GM23338 (cell line): ENCODE data around the gene CNMD. TPM values are rescaled to one million over a fixed set of nuclear protein-coding genes. Genes with fewer than 3 reads are reported as not detected.
"Not testable (repeated sequence)": the region's sequence is repeated elsewhere in the genome, so short reads cannot be mapped to it uniquely, and the experiment has no call there.

ENCODE experiments used
- ATAC-seq: fragments of 200-7000 bp; cut with Tn5 transposase; 3 replicates; pipeline ENCODE4 v1.9.1; 2020
- DNase-seq: peaks from one replicate; pipeline ENCODE4 v3.0.0-alpha.2; 2015; ENCODE audit warnings: low spot score
- H2AFZ ChIP-seq: fragments of 200-600 bp; sonication (generic); 2 replicates; pipeline ENCODE4 v1.8.0; 2016; ENCODE audit warnings: antibody characterized with exemption, mild to moderate bottlenecking, moderate library complexity
- H3F3A ChIP-seq: fragments of 200-600 bp; sonication (generic); replicated peaks from 2 replicates; pipeline ENCODE4 v1.8.0; 2017; ENCODE audit warnings: antibody characterized with exemption, mixed run types, low read depth
- H3K27ac ChIP-seq: fragments of 200-600 bp; sonication (generic); 2 replicates; pipeline ENCODE4 v1.6.1; 2016; ENCODE audit warnings: low read depth
- H3K27me3 ChIP-seq: fragments of 200-600 bp; sonication (generic); 2 replicates; pipeline ENCODE4 v1.8.0; 2016; ENCODE audit warnings: mild to moderate bottlenecking, mixed run types, moderate library complexity; ENCODE audit not compliant: insufficient read depth
- H3K36me3 ChIP-seq: fragments of 200-600 bp; sonication (generic); 2 replicates; pipeline ENCODE4 v1.8.0; 2016; ENCODE audit warnings: mild to moderate bottlenecking; ENCODE audit not compliant: insufficient read depth
- H3K4me1 ChIP-seq: fragments of 200-600 bp; sonication (generic); 2 replicates; pipeline ENCODE4 v1.8.0; 2016; ENCODE audit warnings: mild to moderate bottlenecking, moderate library complexity; ENCODE audit not compliant: insufficient read depth
- H3K4me2 ChIP-seq: fragments of 200-600 bp; sonication (generic); 2 replicates; pipeline ENCODE4 v1.7.1; 2017; ENCODE audit warnings: mixed run types
- H3K4me3 ChIP-seq: fragments of 200-600 bp; sonication (generic); 2 replicates; pipeline ENCODE4 v1.6.1; 2016; ENCODE audit warnings: mixed run types
- H3K79me2 ChIP-seq: fragments of 200-600 bp; sonication (generic); replicated peaks from 2 replicates; pipeline ENCODE4 v1.8.0; 2017; ENCODE audit warnings: mild to moderate bottlenecking; ENCODE audit not compliant: insufficient read depth
- H3K9me2 ChIP-seq: fragments of 200-600 bp; sonication (generic); 2 replicates; pipeline ENCODE4 v1.8.0; 2017; ENCODE audit not compliant: insufficient read depth
- H4K20me1 ChIP-seq: fragments of 200-600 bp; sonication (generic); replicated peaks from 2 replicates; pipeline ENCODE4 v1.8.0; 2017; ENCODE audit warnings: mild to moderate bottlenecking; ENCODE audit not compliant: insufficient read depth
- H3K27ac Mint-ChIP-seq: 2 replicates; pipeline ENCODE4 v1.8.0; 2020; ENCODE audit warnings: inconsistent platforms, mild to moderate bottlenecking, moderate library complexity, mixed read lengths
- H3K27me3 Mint-ChIP-seq: 3 replicates; pipeline ENCODE4 v1.8.0; 2022; ENCODE audit warnings: low read depth, mild to moderate bottlenecking, moderate library complexity, mixed read lengths, inconsistent platforms; ENCODE audit not compliant: insufficient read depth, poor library complexity
- H3K36me3 Mint-ChIP-seq: 3 replicates; pipeline ENCODE4 v1.8.0; 2021; ENCODE audit warnings: low read depth, mild to moderate bottlenecking, inconsistent platforms, moderate library complexity, mixed read lengths
- H3K4me1 Mint-ChIP-seq: 3 replicates; pipeline ENCODE4 v1.8.0; 2020; ENCODE audit warnings: mild to moderate bottlenecking, inconsistent platforms, mixed read lengths
- H3K4me3 Mint-ChIP-seq: 3 replicates; pipeline ENCODE4 v1.8.0; 2021; ENCODE audit warnings: moderate library complexity, mild to moderate bottlenecking, inconsistent platforms, mixed read lengths
- H3K9me3 Mint-ChIP-seq: 3 replicates; pipeline ENCODE4 v1.8.0; 2020; ENCODE audit warnings: moderate library complexity, mild to moderate bottlenecking, inconsistent platforms, mixed read lengths
- ETS1 ChIP-seq: IDR thresholded peaks from 2 replicates; pipeline ENCODE4 v1.6.1; 2016; ENCODE audit warnings: antibody characterized with exemption
- EZH2 ChIP-seq: fragments of 200-600 bp; sonication (generic); IDR thresholded peaks from one replicate; pipeline ENCODE4 v1.8.0; 2017; ENCODE audit warnings: antibody characterized with exemption, mild to moderate bottlenecking, low read depth; ENCODE audit not compliant: unreplicated experiment
- EZH2phosphoT487 ChIP-seq: fragments of 200-600 bp; sonication (generic); IDR thresholded peaks from one replicate; pipeline ENCODE4 v1.8.1; 2018; ENCODE audit warnings: antibody characterized with exemption; ENCODE audit not compliant: unreplicated experiment
- JUNB ChIP-seq: IDR thresholded peaks from one replicate; pipeline ENCODE4 v1.6.1; 2016; ENCODE audit warnings: antibody characterized with exemption; ENCODE audit not compliant: unreplicated experiment
- NANOG ChIP-seq: IDR thresholded peaks from 2 replicates; pipeline ENCODE4 v1.6.1; 2016; ENCODE audit warnings: antibody characterized with exemption, borderline replicate concordance
- POLR2AphosphoS5 ChIP-seq: IDR thresholded peaks from 2 replicates; pipeline ENCODE4 v1.6.1; 2016; ENCODE audit warnings: antibody characterized with exemption, low read depth
- ZNF462 ChIP-seq: fragments of 250-450 bp; sonication (Bioruptor Pico); IDR thresholded peaks from 2 replicates; pipeline ENCODE4 v1.5.0; 2020; ENCODE audit warnings: mild to moderate bottlenecking, moderate library complexity
- polyA plus RNA-seq: library from polyadenylated mRNA; unstranded; fragments of >200 nt; fragmentation: Nextera tagmentation; extraction: Ambion mirVana; gene quantifications from 2 replicates; pipeline ENCODE4 v1.2.1, GENCODE V29; 2016
- total RNA-seq: library from RNA; depleted of rRNA; stranded (reverse); fragments of >200 nt; shearing (Covaris generic); gene quantifications from 2 replicates; pipeline ENCODE4 v1.2.3, GENCODE V29; 2014

CNMD gene
- total and polyA plus RNA-seq, 2 experiments from 2014 or later: 141 to 207 TPM

GRCh38 chr13:52711286-52711685 is 28.3 kb downstream of the CNMD start:
- peak; percentile 90 for ATAC-seq

GRCh38 chr13:52708266-52708665 is 31.4 kb downstream of the CNMD start:
- not testable (repeated sequence) for H3F3A ChIP-seq, DNase-seq, H3K4me3 ChIP-seq, H3K27ac Mint-ChIP-seq, H4K20me1 ChIP-seq, H3K9me3 Mint-ChIP-seq, H3K79me2 ChIP-seq, H3K27ac ChIP-seq, ATAC-seq, H3K27me3 Mint-ChIP-seq, H3K4me3 Mint-ChIP-seq, H3K9me2 ChIP-seq, H2AFZ ChIP-seq, H3K27me3 ChIP-seq, H3K36me3 ChIP-seq, H3K4me2 ChIP-seq
- H3K4me1 Mint-ChIP-seq: peaks cover 47% of the 10 kb centered on the region
- H3K36me3 Mint-ChIP-seq: peaks cover 18% of the 10 kb centered on the region; the same call in 2 of the 3 replicates
- peaks cover 13% of the 10 kb centered on the region for H3K4me1 ChIP-seq

More at GRCh38 chr13:52711286-52711685, 28.3 kb downstream of the CNMD start:
- Histone ChIP-seq H3K27me3 (no peaks in the 10 kb centered on the region), H3K4me1 (no peaks in the 10 kb centered on the region), H3K79me2 (no peaks in the 10 kb centered on the region), H3K4me3 (no peak overlapping the region), H3K36me3 (peaks cover 5% of the 10 kb centered on the region; the same call in 1 of the 2 replicates), H3K9me2 (no peaks in the 10 kb centered on the region), H3F3A (no peaks in the 10 kb centered on the region), H2AFZ (no peak overlapping the region), H4K20me1 (no peaks in the 10 kb centered on the region), H3K27ac (no peak overlapping the region), H3K4me2 (no peak overlapping the region)
- Mint-ChIP-seq H3K4me3 (no peak overlapping the region), H3K4me1 (peaks cover 33% of the 10 kb centered on the region), H3K9me3 (peaks cover 6% of the 10 kb centered on the region; the same call in 2 of the 3 replicates), H3K27me3 (no peaks in the 10 kb centered on the region), H3K27ac (no peak overlapping the region), H3K36me3 (peaks cover 24% of the 10 kb centered on the region; the same call in 2 of the 3 replicates)
- TF ChIP-seq JUNB (no peak), EZH2phosphoT487 (no peak), NANOG (no peak), ZNF462 (no peak), POLR2AphosphoS5 (no peak), ETS1 (no peak), EZH2 (no peak)
- peak; percentile 23 for DNase-seq
